Fibroblast of skin of left quadriceps (primary cell): ENCODE data around the gene MFSD6L.

Experiments
- DNase-seq, 2 experiments: peaks; one replicate each; pipeline ENCODE4 v3.0.0-alpha.2; 2013; ENCODE audit warnings: low read depth in 2 of 2

The MFSD6L gene

GRCh38 chr17:8798846-8799569, at the start of gene MFSD6L:
Gene MFSD6L, minus strand, starts transcription at chr17:8799365. Its CDS starts 245 bp downstream, at chr17:8799120.
- no peak for DNase-seq

- no peak for DNase-seq
These were observed 48.7 kb upstream of the MFSD6L start for GRCh38 chr17:8847891-8848290.

- DNase-seq, result no peak
These were observed 47.6 kb upstream of the MFSD6L start for GRCh38 chr17:8846768-8847211.

GRCh38 chr17:8844229-8845218, 45.4 kb upstream of the MFSD6L start:
- no peak for DNase-seq

GRCh38 chr17:8843344-8843743, 44.2 kb upstream of the MFSD6L start:
- no peak for DNase-seq

DNA sequence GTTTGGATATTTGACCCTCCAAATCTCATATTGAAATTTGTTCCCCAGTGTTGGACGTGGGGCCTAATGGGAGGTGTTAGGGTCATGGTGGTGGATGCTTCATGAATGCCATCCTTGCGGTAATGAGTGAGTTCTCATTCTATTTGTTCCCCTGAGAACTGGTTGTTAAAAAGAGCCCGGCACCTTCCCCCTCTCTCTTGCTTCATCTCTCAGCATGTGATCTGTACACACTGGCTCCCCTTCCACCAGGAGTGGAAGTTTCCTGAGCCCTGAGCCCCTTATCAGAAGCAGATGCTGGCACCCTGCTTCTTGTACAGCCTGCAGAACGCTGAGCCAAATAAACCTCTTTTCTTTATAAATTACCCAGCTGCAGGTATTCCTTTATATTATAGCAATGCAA, 42.7 kb upstream of the MFSD6L start:
- DNase-seq, result no peak

GRCh38 chr17:8839410-8839935, 40.3 kb upstream of the MFSD6L start:
- no peak for DNase-seq

GRCh38 chr17:8838551-8839095, 39.5 kb upstream of the MFSD6L start:
- DNase-seq, result no peak

GRCh38 chr17:8837563-8838075, 38.5 kb upstream of the MFSD6L start:
- no peak for DNase-seq

GRCh38 chr17:8836821-8837562, 37.8 kb upstream of the MFSD6L start:
- no peak for DNase-seq

- no peak for DNase-seq
These were observed 36.6 kb upstream of the MFSD6L start for GRCh38 chr17:8835631-8836364.

DNA sequence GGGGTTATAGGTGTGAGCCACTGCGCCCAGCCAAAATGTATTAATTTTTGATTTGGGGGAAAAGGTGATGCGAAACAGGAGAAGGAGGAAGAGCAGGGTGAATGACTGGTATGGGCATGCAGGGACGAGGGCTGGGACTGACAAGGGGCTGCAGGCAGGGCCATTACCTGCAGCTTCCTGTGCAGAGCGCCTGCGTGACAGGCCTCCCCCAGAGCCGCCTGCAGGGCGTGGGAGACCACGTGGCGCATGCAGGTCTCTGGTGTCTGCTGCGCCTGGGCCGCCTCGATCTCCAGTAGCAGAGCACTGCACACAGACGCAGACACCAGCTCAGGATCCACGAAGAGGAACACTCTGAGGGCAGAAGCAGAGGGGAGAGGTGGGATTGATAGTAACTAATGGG, 35.9 kb upstream of the MFSD6L start:
- DNase-seq, result no peak

- DNase-seq, result no peak
These were observed 33.7 kb upstream of the MFSD6L start for GRCh38 chr17:8832711-8833352.

DNA sequence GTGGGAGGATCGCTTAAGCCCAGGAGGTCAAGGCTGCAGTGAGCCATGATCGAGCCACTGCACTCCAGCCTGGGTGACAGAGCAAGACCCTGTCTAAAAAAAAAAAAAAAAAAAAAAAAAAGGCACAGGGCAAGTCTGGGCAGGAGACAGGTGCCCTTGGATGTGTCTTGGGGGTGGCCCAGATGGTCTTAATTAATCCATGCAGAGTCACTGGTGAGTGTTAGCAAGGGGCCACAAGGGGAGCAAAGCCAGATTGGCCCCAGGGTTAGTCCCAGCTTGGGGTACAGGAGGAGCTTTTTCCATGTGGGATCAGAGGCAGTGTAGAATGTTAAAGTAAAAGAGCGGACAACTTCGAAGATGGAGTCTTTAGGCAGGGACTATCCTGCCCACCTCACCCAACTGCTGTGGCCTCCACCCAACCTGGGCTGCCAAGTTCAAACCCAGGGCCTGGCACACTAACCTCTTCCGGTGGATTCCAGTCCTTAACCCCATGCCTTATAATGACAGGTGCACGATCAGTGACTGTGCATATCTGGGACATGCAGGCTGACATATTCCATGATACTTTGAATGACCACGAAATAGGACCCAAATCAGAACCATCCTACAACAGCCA, 32.2 kb upstream of the MFSD6L start:
- DNase-seq, result no peak

GRCh38 chr17:8830141-8830540, 31.0 kb upstream of the MFSD6L start:
- DNase-seq, result no peak

DNA sequence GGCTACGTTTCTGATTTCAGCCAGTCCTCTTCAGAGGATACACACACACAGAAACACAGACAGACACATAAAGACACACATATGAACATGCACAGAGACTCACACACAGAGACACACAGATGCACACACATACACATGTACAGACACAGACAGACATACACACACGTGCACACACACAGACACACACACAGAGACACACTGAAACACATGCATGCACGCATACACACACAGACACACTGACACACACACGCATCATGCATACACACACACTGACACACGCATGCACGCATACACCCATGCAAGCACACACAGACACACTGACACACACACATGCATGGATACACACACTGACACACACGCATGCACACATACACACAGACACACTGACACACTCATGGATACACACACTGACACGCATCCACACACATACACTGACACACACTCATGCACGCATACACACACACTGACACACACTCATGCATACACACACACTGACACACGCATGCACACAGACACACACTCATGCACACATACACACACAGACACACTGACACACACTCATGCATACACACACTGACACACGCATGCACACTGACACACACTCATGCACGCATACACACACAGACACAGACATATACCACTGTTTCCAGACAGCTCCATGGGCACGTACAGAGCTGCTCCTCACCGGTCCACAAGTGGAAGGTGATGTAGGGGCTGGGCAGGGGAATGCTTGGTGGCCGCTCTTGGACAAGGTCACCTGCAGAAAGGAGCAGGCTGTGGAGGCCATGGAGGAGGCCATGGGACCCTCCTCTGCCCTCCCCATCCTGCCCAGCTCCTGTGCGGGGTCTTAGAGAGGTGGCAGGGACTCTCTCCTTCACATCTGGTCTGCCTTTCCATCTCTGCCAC, 30.1 kb upstream of the MFSD6L start:
- no peak for DNase-seq

DNA sequence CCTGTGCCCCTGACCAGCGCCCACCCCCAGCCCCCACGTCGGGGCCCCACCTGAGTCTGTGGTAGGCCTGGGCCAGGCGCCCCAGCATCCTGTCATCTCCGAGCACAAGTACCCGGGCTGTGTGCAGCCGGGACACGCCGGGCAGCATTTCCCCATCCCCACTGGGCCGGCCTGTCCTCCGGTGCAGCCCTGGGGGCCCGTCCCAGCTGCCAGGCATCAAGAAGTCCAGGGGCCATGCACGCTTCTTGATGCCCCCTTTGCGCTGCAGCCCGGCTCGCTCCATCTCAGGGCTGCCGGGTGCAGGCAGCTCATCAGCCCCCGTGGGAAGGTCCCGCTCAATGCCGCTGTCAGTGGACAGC, 29.3 kb upstream of the MFSD6L start:
- no peak for DNase-seq

- DNase-seq, result no peak
These were observed 27.8 kb upstream of the MFSD6L start for GRCh38 chr17:8826808-8827435.
